ENCODE results near the gene TMEM260. TPM values are rescaled to one million over a fixed set of nuclear protein-coding genes. Genes with fewer than 3 reads are reported as not detected.

TMEM260 gene
- total RNA-seq, 3 donors from 2014 or later (not counting 1 experiment from before 2014, with no cell fraction given) = 16.7 to 21.3 (median 20.5) TPM

Other genes starting within 250 kb of the TMEM260 start
- not detected for gene OTX2, start 230.7 kb downstream of the TMEM260 start, total RNA-seq